Measurements from ENCODE around the gene FHIT.

The FHIT gene

GRCh38 chr3:61257148-61257547, 5.9 kb upstream of the FHIT start:
- H3K9me3 ChIP-seq: no peaks in the 10 kb centered on the region
- DNase-seq: no peak
- H3K36me3 ChIP-seq: no peaks in the 10 kb centered on the region
- TF ChIP-seq CTCF (IDR thresholded peaks at IDR 0.05; ENCODE audit: low read depth, low read length): no peak
- H3K4me3 ChIP-seq (ENCODE audit: low read depth, low read length): no peak overlapping the region
- no peaks in the 10 kb centered on the region for H3K27me3 ChIP-seq
- no peaks in the 10 kb centered on the region for H3K4me1 ChIP-seq

- TF ChIP-seq CTCF (IDR thresholded peaks at IDR 0.05; ENCODE audit: low read depth, low read length): no peak
- Histone ChIP-seq H3K27me3 (no peaks in the 10 kb centered on the region), H3K4me3 (ENCODE audit: low read depth, low read length) (no peak overlapping the region), H3K4me1 (no peaks in the 10 kb centered on the region), H3K9me3 (no peaks in the 10 kb centered on the region), H3K36me3 (no peaks in the 10 kb centered on the region)
- DNase-seq: no peak
These were observed 2.5 kb upstream of the FHIT start for GRCh38 chr3:61253756-61254155.

GRCh38 chr3:61252836-61253235, 1.6 kb upstream of the FHIT start:
- no peaks in the 10 kb centered on the region for H3K4me1 ChIP-seq
- no peak for DNase-seq
- no peak for TF ChIP-seq CTCF (IDR thresholded peaks at IDR 0.05; ENCODE audit: low read depth, low read length)
- H3K9me3 ChIP-seq: no peaks in the 10 kb centered on the region
- H3K36me3 ChIP-seq: no peaks in the 10 kb centered on the region
- H3K27me3 ChIP-seq: no peaks in the 10 kb centered on the region
- no peak overlapping the region for H3K4me3 ChIP-seq (ENCODE audit: low read depth, low read length)

- no peaks in the 10 kb centered on the region for H3K36me3 ChIP-seq
- no peak for TF ChIP-seq CTCF (IDR thresholded peaks at IDR 0.05; ENCODE audit: low read depth, low read length)
- no peaks in the 10 kb centered on the region for H3K9me3 ChIP-seq
- H3K4me1 ChIP-seq: no peaks in the 10 kb centered on the region
- DNase-seq: no peak
- no peaks in the 10 kb centered on the region for H3K27me3 ChIP-seq
- H3K4me3 ChIP-seq (ENCODE audit: low read depth, low read length): peak overlapping the region; percentile 75
These were observed 473 bp downstream of the FHIT start for GRCh38 chr3:61250784-61251173.

GRCh38 chr3:61248496-61248895, 2.8 kb downstream of the FHIT start:
- no peak for DNase-seq
- H3K9me3 ChIP-seq: no peaks in the 10 kb centered on the region
- H3K4me3 ChIP-seq (ENCODE audit: low read depth, low read length): no peak overlapping the region
- no peaks in the 10 kb centered on the region for H3K27me3 ChIP-seq
- H3K4me1 ChIP-seq: no peaks in the 10 kb centered on the region
- TF ChIP-seq CTCF (IDR thresholded peaks at IDR 0.05; ENCODE audit: low read depth, low read length): no peak
- H3K36me3 ChIP-seq: no peaks in the 10 kb centered on the region

GRCh38 chr3:61247191-61247590, 4.1 kb downstream of the FHIT start:
- H3K36me3 ChIP-seq: no peaks in the 10 kb centered on the region
- no peaks in the 10 kb centered on the region for H3K27me3 ChIP-seq
- DNase-seq: no peak
- no peaks in the 10 kb centered on the region for H3K9me3 ChIP-seq
- no peak for TF ChIP-seq CTCF (IDR thresholded peaks at IDR 0.05; ENCODE audit: low read depth, low read length)
- H3K4me1 ChIP-seq: no peaks in the 10 kb centered on the region
- no peak overlapping the region for H3K4me3 ChIP-seq (ENCODE audit: low read depth, low read length)
